Endothelial cell of umbilical vein (primary cell): ENCODE data around the gene SLC38A11. TPM values are rescaled to one million over a fixed set of nuclear protein-coding genes. Genes with fewer than 3 reads are reported as not detected.

Experiments used
- BruUV-seq: library from RNA; stranded (reverse); fragments of 400-500 nt; replicated peaks from 2 replicates; lab custom pipeline; 2021; lab: Mats Ljungman, UMichigan
- CTCF ChIA-PET: fragments of 300-600, 350-600 bp; sonication (Branson Sonifier 250); formaldehyde crosslinking; loops from one replicate; lab custom pipeline; 2021; ENCODE audit warnings: antibody characterized with exemption, inconsistent platforms; lab: Charles Lee
- POLR2A ChIA-PET: fragments of 300-600, 350-600 bp; sonication (Branson Sonifier 250); formaldehyde crosslinking; loops from one replicate; lab custom pipeline; 2021; ENCODE audit warnings: antibody characterized with exemption, inconsistent platforms; lab: Charles Lee
- DNase-seq: peaks from one replicate; pipeline ENCODE4 v3.0.0-alpha.2; 2011; ENCODE audit warnings: low read depth, low spot score
- FAIRE-seq: peaks from 2 replicates; lab custom pipeline; 2011; peaks lifted over from hg19 to GRCh38; lab: Jason Lieb, UNC
- H2AFZ ChIP-seq: 2 replicates; pipeline ENCODE4 v1.6.0; 2012; ENCODE audit warnings: low read depth, low read length, control low read depth, inconsistent platforms
- H3K27ac ChIP-seq: 2 replicates; pipeline ENCODE4 v1.5.1; 2011; ENCODE audit warnings: low read depth, mild to moderate bottlenecking, control low read depth, low read length, moderate library complexity; ENCODE audit not compliant: insufficient read depth
- H3K27me3 ChIP-seq, 2 experiments: 2 replicates each; pipeline versions ENCODE4 v1.6.0 to v1.6.1; 2011; ENCODE audit warnings: low read length in 2 of 2, mixed read lengths in 1 of 2; ENCODE audit not compliant: control insufficient read depth in 2 of 2, insufficient read depth in 2 of 2
- H3K36me3 ChIP-seq, 2 experiments: 2 replicates in 1 of 2; 3 replicates in 1 of 2; pipeline ENCODE4 v1.5.1; 2011; ENCODE audit warnings: low read length in 2 of 2, mild to moderate bottlenecking in 1 of 2, moderate library complexity in 1 of 2; ENCODE audit not compliant: control insufficient read depth in 2 of 2, insufficient read depth in 2 of 2; ENCODE audit errors: extremely low read depth in 1 of 2
- H3K4me1 ChIP-seq: 3 replicates; pipeline ENCODE4 v1.5.1; 2011; ENCODE audit warnings: mild to moderate bottlenecking, low read length; ENCODE audit not compliant: control insufficient read depth, insufficient read depth; ENCODE audit errors: extremely low read depth
- H3K4me2 ChIP-seq: 2 replicates; pipeline ENCODE4 v1.6.1; 2011; ENCODE audit warnings: low read length, control low read depth, mixed read lengths; ENCODE audit not compliant: insufficient read depth
- H3K4me3 ChIP-seq, 3 experiments: fragments of 200-600 bp in 1 of 3; sonication (generic), shearing (Covaris generic) in 1 of 3; replicated peaks in 1 of 3; 2 replicates each; pipeline ENCODE4 v1.5.1; 2011 to 2016; ENCODE audit warnings: control low read depth in 3 of 3, low read length in 3 of 3, mild to moderate bottlenecking in 2 of 3, inconsistent platforms in 1 of 3, low read depth in 1 of 3, moderate library complexity in 1 of 3; ENCODE audit not compliant: insufficient read depth in 1 of 3
- H3K79me2 ChIP-seq: 2 replicates; pipeline ENCODE4 v1.6.0; 2012; ENCODE audit warnings: low read length, inconsistent platforms; ENCODE audit not compliant: control insufficient read depth, insufficient read depth
- H3K9ac ChIP-seq: replicated peaks from 2 replicates; pipeline ENCODE3; 2011; ENCODE audit warnings: low read length, control low read depth; ENCODE audit not compliant: insufficient read depth; ENCODE audit errors: extremely low read depth
- H3K9me1 ChIP-seq: replicated peaks from 3 replicates; pipeline ENCODE4 v1.6.0; 2011; ENCODE audit warnings: mild to moderate bottlenecking, low read length; ENCODE audit not compliant: control insufficient read depth, insufficient read depth; ENCODE audit errors: extremely low read depth
- H3K9me3 ChIP-seq: replicated peaks from 2 replicates; pipeline ENCODE4 v1.5.1; 2012; ENCODE audit warnings: low read length, inconsistent platforms; ENCODE audit not compliant: control insufficient read depth, insufficient read depth
- H4K20me1 ChIP-seq: replicated peaks from 2 replicates; pipeline ENCODE3; 2011; ENCODE audit warnings: mild to moderate bottlenecking, low read length; ENCODE audit not compliant: control insufficient read depth, insufficient read depth; ENCODE audit errors: extremely low read depth
- EZH2 ChIP-seq: IDR thresholded peaks from 2 replicates; pipeline ENCODE4 v1.6.1; 2012; ENCODE audit warnings: borderline replicate concordance, low read depth, mild to moderate bottlenecking, moderate library complexity, low read length, inconsistent platforms; ENCODE audit not compliant: severe bottlenecking
- FOS ChIP-seq: IDR thresholded peaks from 2 replicates; pipeline ENCODE4 v1.6.1; 2011; ENCODE audit warnings: mild to moderate bottlenecking, low read length, moderate library complexity, borderline replicate concordance; ENCODE audit not compliant: insufficient read depth
- GATA2 ChIP-seq: IDR thresholded peaks from 2 replicates; pipeline ENCODE4 v1.7.0; 2011; ENCODE audit warnings: low read depth, mild to moderate bottlenecking, moderate library complexity, mixed read lengths, low read length; ENCODE audit not compliant: insufficient read length, insufficient read depth
- JUN ChIP-seq: IDR thresholded peaks from 2 replicates; pipeline ENCODE4 v1.6.1; 2011; ENCODE audit warnings: borderline replicate concordance, low read depth; ENCODE audit not compliant: insufficient read length, insufficient read depth
- MYC ChIP-seq: IDR thresholded peaks from one replicate; pipeline ENCODE4 v1.6.1; 2011; ENCODE audit warnings: mild to moderate bottlenecking, low read depth, low read length
- POLR2A ChIP-seq: IDR thresholded peaks from 2 replicates; pipeline ENCODE4 v1.6.1; 2012; ENCODE audit warnings: low read depth, mild to moderate bottlenecking, control low read depth, low read length
- POLR2AphosphoS5 ChIP-seq: IDR thresholded peaks from 2 replicates; pipeline ENCODE4 v1.6.1; 2012; ENCODE audit warnings: low read depth, mild to moderate bottlenecking, control low read depth, low read length, moderate library complexity; ENCODE audit not compliant: insufficient read depth
- dilution Hi-C: fragments of 300-500 bp; cut with MboI; formaldehyde crosslinking; loops from one replicate; pipeline ENCODE4 v1.15.0; 2019; ENCODE audit warnings: low sequenced_read_pairs; ENCODE audit not compliant: extremely low pct_ligation_motif_present
- intact Hi-C: fragments of 100-400 bp; cut with micrococcal nuclease; formaldehyde crosslinking; loops from one replicate; pipeline ENCODE4 v1.10.0; 2022
- polyA plus RNA-seq, 4 experiments: library from polyadenylated mRNA; depleted of rRNA in 3 of 4; stranded (reverse) in 3 of 4; unstranded in 1 of 4; fragments of >200 nt; gene quantifications; 2 replicates each; pipeline versions ENCODE4 v1.2.1 to v1.2.3, GENCODE V29; 2011 to 2012; ENCODE audit warnings: missing spikeins in 1 of 4
- total RNA-seq: library from RNA; stranded (reverse); gene quantifications from 2 replicates; pipeline ENCODE4 v1.2.3, GENCODE V29; 2021
- TF ChIP-seq, protein P1 (sequence below), 2 donors: IDR thresholded peaks; 1 replicate in 1 of 2; 2 replicates in 1 of 2; pipeline ENCODE4 v1.5.1; 2011; ENCODE audit warnings: low read length in 2 of 2, mild to moderate bottlenecking in 2 of 2, moderate library complexity in 2 of 2, control low read depth in 1 of 2, inconsistent platforms in 1 of 2, low read depth in 1 of 2; ENCODE audit not compliant: insufficient read depth in 1 of 2; ENCODE audit errors: extremely low read depth in 1 of 2
- TF ChIP-seq, protein P2 (sequence below): IDR thresholded peaks from 2 replicates; pipeline ENCODE4 v1.6.1; 2011; ENCODE audit not compliant: insufficient read depth, insufficient read length

Gene SLC38A11
- total and polyA plus RNA-seq, 2 donors (not counting 3 experiments of a cell fraction or from before 2014, with no cell fraction given) = not detected

- dilution Hi-C loops = no loop called here
- Histone ChIP-seq H4K20me1 (no peaks in the 10 kb centered on the region), H3K9me3 (no peaks in the 10 kb centered on the region), H3K4me1 (peaks cover 5% of the 10 kb centered on the region), H3K27me3 (no peaks in the 10 kb centered on the region), H3K9me1 (no peaks in the 10 kb centered on the region), H3K4me3 (no peak overlapping the region), H3K36me3 (no peaks in the 10 kb centered on the region), H3K79me2 (no peaks in the 10 kb centered on the region), H3K27ac (no peak overlapping the region), H2AFZ (no peak overlapping the region), H3K9ac (no peak overlapping the region), H3K4me2 (no peak overlapping the region)
- CTCF ChIA-PET = interaction anchor here (2.4 kb wide), 1 partner anchor 28 kb away, joined by 9 read pairs; no protein-coding TSS in a partner anchor
- DNase-seq (no peak), FAIRE-seq (no peak)
- intact Hi-C loops = no loop called here
- TF ChIP-seq POLR2A = no peak
- TF ChIP-seq MYC = no peak
- TF ChIP-seq EZH2 = no peak
- TF ChIP-seq, protein P1, sequence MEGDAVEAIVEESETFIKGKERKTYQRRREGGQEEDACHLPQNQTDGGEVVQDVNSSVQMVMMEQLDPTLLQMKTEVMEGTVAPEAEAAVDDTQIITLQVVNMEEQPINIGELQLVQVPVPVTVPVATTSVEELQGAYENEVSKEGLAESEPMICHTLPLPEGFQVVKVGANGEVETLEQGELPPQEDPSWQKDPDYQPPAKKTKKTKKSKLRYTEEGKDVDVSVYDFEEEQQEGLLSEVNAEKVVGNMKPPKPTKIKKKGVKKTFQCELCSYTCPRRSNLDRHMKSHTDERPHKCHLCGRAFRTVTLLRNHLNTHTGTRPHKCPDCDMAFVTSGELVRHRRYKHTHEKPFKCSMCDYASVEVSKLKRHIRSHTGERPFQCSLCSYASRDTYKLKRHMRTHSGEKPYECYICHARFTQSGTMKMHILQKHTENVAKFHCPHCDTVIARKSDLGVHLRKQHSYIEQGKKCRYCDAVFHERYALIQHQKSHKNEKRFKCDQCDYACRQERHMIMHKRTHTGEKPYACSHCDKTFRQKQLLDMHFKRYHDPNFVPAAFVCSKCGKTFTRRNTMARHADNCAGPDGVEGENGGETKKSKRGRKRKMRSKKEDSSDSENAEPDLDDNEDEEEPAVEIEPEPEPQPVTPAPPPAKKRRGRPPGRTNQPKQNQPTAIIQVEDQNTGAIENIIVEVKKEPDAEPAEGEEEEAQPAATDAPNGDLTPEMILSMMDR (IDR thresholded peaks at IDR 0.05; ENCODE audit: extremely low read depth in 1 of 2, insufficient read depth in 1 of 2, low read depth in 1 of 2, low read length in 2 of 2) = no peak
- no peak for TF ChIP-seq JUN
- TF ChIP-seq FOS = no peak
- TF ChIP-seq, protein P2, sequence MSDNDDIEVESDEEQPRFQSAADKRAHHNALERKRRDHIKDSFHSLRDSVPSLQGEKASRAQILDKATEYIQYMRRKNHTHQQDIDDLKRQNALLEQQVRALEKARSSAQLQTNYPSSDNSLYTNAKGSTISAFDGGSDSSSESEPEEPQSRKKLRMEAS = no peak
- no peak for TF ChIP-seq POLR2AphosphoS5
- TF ChIP-seq GATA2 = no peak
- BruUV-seq = no TSS peak
- POLR2A ChIA-PET = no interaction called here
These were observed 9.4 kb upstream of the SLC38A11 start for GRCh38 chr2:164964700-164965099.
